ENCODE measurements around the gene BEND5. TPM values are rescaled to one million over a fixed set of nuclear protein-coding genes. Genes with fewer than 3 reads are reported as not detected.

Gene BEND5
- total and polyA plus RNA-seq, 2 of the 4 experiments (the other 2 are of a cell fraction): 1.1 to 1.3 TPM

DNA sequence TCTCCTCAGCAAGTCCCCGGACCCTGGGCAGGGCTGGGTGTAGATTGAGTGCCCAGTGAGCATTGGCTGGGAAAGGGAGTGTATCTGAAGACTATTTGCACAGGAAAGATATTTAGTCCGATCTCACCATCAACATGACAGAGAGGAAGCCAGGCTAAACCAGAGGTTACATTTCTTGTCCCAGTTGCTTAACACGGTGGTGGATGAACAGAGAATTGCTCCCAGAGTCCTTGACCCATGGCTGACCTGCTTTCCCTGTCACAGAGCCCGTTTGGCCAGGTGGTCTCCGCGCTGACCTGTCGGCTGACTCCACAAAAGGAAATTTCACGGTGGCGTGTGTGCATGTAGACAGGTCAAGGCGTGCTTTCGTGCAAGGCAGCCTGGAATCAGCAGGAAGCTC, 83.5 kb downstream of the BEND5 start:
- H3K56ac ChIP-seq (ENCODE audit: extremely low read depth, insufficient read depth, low read length): no peak overlapping the region
- dilution Hi-C loops (cut with HindIII; ENCODE audit: low sequenced_read_pairs, unreplicated experiment) (no loop called here), intact Hi-C loops (cut with micrococcal nuclease) (no loop called here), in situ Hi-C loops (cut with MboI; ENCODE audit: low sequenced_read_pairs) (loop anchor here (25.0 kb wide), 1 partner anchor 581 kb away; no protein-coding TSS in a partner anchor)
- no peak overlapping the region for H3K14ac ChIP-seq (replicated peaks; ENCODE audit: low read depth, low read length)
- H4K8ac ChIP-seq (ENCODE audit: low read depth in 2 of 2, low read length in 2 of 2): no peak overlapping the region
- ChIA-PET CTCF (no interaction called here), POLR2A (ENCODE audit: unreplicated experiment) (no interaction called here)
- no peak overlapping the region for H4K91ac ChIP-seq (ENCODE audit: insufficient read depth, low read depth, low read length)
- no peak overlapping the region for H2BK120ac ChIP-seq (ENCODE audit: low read depth, low read length)
- no peaks in the 10 kb centered on the region for H3K4me1 ChIP-seq (ENCODE audit: control insufficient read depth, insufficient read depth, low read length)
- ATAC-seq (ENCODE audit: low read depth) (no peak), DNase-seq (no peak)
- no peak overlapping the region for H2BK20ac ChIP-seq (ENCODE audit: low read depth, low read length)
- no TSS peak for BruUV-seq (replicated peaks)
- H3K27ac ChIP-seq (ENCODE audit: insufficient read depth, low read length): no peak overlapping the region
- no peaks in the 10 kb centered on the region for H4K20me1 ChIP-seq (ENCODE audit: insufficient read depth, low read length)
- H3K4ac ChIP-seq (ENCODE audit: low read depth, low read length): no peak overlapping the region
- WGBS, 2 experiments (ENCODE audit: extremely low coverage in 2 of 2, insufficient read length in 1 of 2): 60% methylated on average over 7 of the region's 11 CpGs; no CpG with 5 or more reads in 1 of the 2 experiments
- H3K36me3 ChIP-seq (ENCODE audit: control insufficient read depth, insufficient read depth, low read length): no peaks in the 10 kb centered on the region
- no peak overlapping the region for H2AFZ ChIP-seq (replicated peaks; ENCODE audit: low read length, poor library complexity)
- no peak overlapping the region for H3K9ac ChIP-seq (ENCODE audit: low read depth, low read length)
- no peak overlapping the region for H2BK15ac ChIP-seq (ENCODE audit: low read depth, low read length)
- H3K79me1 ChIP-seq (ENCODE audit: low read depth in 1 of 2, low read length in 2 of 2): no peaks in the 10 kb centered on the region
- no peak overlapping the region for H3K4me3 ChIP-seq (ENCODE audit: insufficient read depth, low read depth, low read length)
- H2AK5ac ChIP-seq (ENCODE audit: low read depth, low read length): no peak overlapping the region
- H3K9me1 ChIP-seq (ENCODE audit: insufficient read depth, low read length): no peaks in the 10 kb centered on the region; the same call in 1 of the 2 replicates
- no peaks in the 10 kb centered on the region for H3K9me3 ChIP-seq (ENCODE audit: control insufficient read depth, insufficient read depth, low read length)
- H2AK9ac ChIP-seq (replicated peaks; ENCODE audit: low read depth, low read length, poor library complexity): no peak overlapping the region
- no peaks in the 10 kb centered on the region; the same call in 1 of the 2 replicates for H3K27me3 ChIP-seq (ENCODE audit: control insufficient read depth, insufficient read depth, low read length)
- no peak overlapping the region for H3K18ac ChIP-seq (ENCODE audit: low read depth, low read length)
- no peak overlapping the region for H3K4me2 ChIP-seq (ENCODE audit: low read depth, low read length)
- H4K5ac ChIP-seq (ENCODE audit: low read depth, low read length): no peak overlapping the region
- H2BK5ac ChIP-seq (ENCODE audit: low read depth, low read length, poor library complexity, severe bottlenecking): no peak overlapping the region
- no peak overlapping the region for H3K23ac ChIP-seq (ENCODE audit: low read depth, low read length)
- TF ChIP-seq, protein P1, sequence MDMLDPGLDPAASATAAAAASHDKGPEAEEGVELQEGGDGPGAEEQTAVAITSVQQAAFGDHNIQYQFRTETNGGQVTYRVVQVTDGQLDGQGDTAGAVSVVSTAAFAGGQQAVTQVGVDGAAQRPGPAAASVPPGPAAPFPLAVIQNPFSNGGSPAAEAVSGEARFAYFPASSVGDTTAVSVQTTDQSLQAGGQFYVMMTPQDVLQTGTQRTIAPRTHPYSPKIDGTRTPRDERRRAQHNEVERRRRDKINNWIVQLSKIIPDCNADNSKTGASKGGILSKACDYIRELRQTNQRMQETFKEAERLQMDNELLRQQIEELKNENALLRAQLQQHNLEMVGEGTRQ (IDR thresholded peaks at IDR 0.05; ENCODE audit: low read depth, low read length): no peak
- no peak for TF ChIP-seq MXI1 (IDR thresholded peaks at IDR 0.05; ENCODE audit: borderline replicate concordance, low read depth, low read length)
